GM12864 (cell line): ENCODE data around the gene RHBDL2.
"Not testable (repeated sequence)": the region's sequence is repeated elsewhere in the genome, so short reads cannot be mapped to it uniquely, and the experiment has no call there.

Experiments
- DNase-seq: peaks from one replicate; pipeline ENCODE4 v3.0.0-alpha.2; 2011; ENCODE audit warnings: low read depth
- H3K4me3 ChIP-seq: 2 replicates; pipeline ENCODE4 v1.5.1; 2011; ENCODE audit warnings: mild to moderate bottlenecking, low read depth, low read length, control low read depth
- CTCF ChIP-seq: IDR thresholded peaks from 2 replicates; pipeline ENCODE4 v1.5.1; 2011; ENCODE audit warnings: low read depth, mild to moderate bottlenecking, moderate library complexity, low read length, control low read depth, inconsistent platforms; ENCODE audit errors: missing control alignments

Gene RHBDL2

GRCh38 chr1:38852780-38853179 lies 88.8 kb downstream of the RHBDL2 start:
- H3K4me3 ChIP-seq: no peak overlapping the region
- TF ChIP-seq CTCF: no peak
- DNase-seq: peak; percentile 48

GRCh38 chr1:38848071-38848470 lies 93.6 kb downstream of the RHBDL2 start:
- no peak for TF ChIP-seq CTCF
- H3K4me3 ChIP-seq: no peak overlapping the region
- DNase-seq: peak; percentile 26

GRCh38 chr1:38846210-38846609 lies 95.4 kb downstream of the RHBDL2 start:
- no peak for TF ChIP-seq CTCF
- no peak for DNase-seq
- no peak overlapping the region for H3K4me3 ChIP-seq

- DNase-seq: not testable (repeated sequence)
These were observed 96.5 kb downstream of the RHBDL2 start for GRCh38 chr1:38845088-38845487.

GRCh38 chr1:38840281-38840680 lies 101.3 kb downstream of the RHBDL2 start:
- no peak overlapping the region for H3K4me3 ChIP-seq
- no peak for DNase-seq
- TF ChIP-seq CTCF: no peak

More at GRCh38 chr1:38845088-38845487, 96.5 kb downstream of the RHBDL2 start:
- H3K4me3 ChIP-seq: not testable (repeated sequence)

- no peak for DNase-seq
- TF ChIP-seq CTCF: no peak
- H3K4me3 ChIP-seq: no peak overlapping the region
These were observed 102.3 kb downstream of the RHBDL2 start for GRCh38 chr1:38839363-38839762.

- not testable (repeated sequence) for DNase-seq, H3K4me3 ChIP-seq
These were observed 105.3 kb downstream of the RHBDL2 start for GRCh38 chr1:38836316-38836715.
